Erythroblast (primary cell): ENCODE data around the gene STAC.

Experiments used
- DNase-seq, 2 experiments: peaks; one replicate each; lab custom pipeline; 2025; lab: John Stamatoyannopoulos, UW
- GATA1 ChIP-seq: IDR thresholded peaks from 2 replicates; pipeline ENCODE4 v1.6.1; 2011; ENCODE audit warnings: low read depth, mild to moderate bottlenecking, control low read depth, low read length, moderate library complexity
- POLR2A ChIP-seq: IDR thresholded peaks from 2 replicates; pipeline ENCODE4 v1.6.1; 2011; ENCODE audit warnings: mild to moderate bottlenecking, low read length

STAC gene, protein sequence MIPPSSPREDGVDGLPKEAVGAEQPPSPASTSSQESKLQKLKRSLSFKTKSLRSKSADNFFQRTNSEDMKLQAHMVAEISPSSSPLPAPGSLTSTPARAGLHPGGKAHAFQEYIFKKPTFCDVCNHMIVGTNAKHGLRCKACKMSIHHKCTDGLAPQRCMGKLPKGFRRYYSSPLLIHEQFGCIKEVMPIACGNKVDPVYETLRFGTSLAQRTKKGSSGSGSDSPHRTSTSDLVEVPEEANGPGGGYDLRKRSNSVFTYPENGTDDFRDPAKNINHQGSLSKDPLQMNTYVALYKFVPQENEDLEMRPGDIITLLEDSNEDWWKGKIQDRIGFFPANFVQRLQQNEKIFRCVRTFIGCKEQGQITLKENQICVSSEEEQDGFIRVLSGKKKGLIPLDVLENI

DNA sequence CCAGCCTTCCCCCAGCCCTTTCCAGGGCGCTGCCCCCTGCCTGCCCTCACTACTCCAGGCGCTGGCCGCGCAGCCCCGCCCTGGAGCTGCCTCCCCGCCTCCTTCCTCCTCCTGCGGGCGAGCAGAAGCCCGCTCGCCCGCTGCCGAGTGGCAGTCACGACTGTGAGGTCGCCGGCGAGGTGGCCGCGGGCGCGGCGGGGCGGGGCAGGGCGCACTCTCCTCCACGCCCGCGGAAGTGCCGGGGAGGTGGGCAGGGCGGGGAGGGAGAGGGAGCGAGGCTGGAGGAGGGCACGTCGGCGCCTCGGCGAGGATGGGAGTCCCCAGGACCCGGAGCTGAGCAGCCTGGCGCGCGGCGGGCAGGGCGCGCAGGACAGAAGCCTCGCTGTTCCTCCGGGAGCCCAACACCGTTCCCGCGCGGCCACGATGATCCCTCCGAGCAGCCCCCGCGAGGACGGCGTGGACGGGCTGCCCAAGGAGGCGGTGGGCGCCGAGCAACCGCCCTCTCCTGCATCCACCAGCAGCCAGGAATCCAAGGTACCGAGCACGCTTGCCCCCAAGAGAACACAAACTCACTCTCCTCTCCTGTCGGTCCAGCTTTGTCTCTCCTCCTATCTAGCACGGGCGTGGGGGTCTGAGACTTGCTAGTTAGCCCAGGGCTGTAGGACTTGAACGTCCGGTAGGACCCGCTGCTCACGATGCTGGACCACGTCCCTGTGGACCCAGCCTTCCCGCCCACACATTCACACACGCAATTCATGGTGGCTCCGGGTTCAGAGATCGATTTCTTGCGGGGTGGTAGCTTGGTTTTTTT is at the start of gene STAC:
STAC (plus strand) TSS at position 284 of the 811 bp plus-strand sequence; CDS start at position 424, 140 bp downstream.
- no peak for DNase-seq
- TF ChIP-seq POLR2A (no peak), GATA1 (no peak)

DNA sequence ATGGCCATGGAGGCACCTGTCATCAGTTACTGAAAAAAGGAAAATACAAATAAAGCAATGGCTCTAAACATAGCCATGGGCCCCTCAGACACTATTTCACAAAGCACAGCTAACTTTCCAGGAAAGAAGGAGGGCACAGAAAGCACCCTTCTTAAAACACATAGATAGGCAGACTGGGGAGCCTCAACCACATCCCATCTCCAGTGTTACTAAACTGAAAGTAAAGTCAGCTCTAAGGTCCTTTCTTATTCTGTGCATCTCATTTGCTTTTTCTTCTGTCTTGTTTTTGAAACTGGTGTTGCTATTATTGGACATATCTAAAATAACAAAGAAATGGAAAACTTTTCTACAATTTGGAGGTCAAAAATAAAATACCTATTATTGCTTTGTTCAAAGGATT is 48.2 kb upstream of the STAC start:
- no peak for DNase-seq
- TF ChIP-seq GATA1, result no peak
- no peak for TF ChIP-seq POLR2A

DNA sequence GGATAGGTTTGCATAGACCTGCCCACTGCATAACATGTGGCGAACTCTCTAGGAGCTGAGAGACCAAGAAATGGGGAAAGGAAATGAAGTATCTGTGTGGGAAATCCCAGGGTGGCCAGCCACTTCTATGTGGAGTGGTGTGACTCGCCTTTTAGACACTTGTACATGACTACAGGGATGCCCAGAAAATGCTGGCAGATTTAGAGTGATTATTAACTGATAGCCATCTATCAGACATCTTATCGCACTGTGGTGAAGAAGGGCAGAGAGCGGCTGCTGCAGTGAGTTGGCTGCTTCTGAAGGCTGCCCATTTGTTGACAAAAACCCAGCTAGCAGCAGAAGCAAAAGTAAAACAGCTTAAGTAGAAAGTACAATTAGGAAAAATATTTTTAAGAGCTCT is 18.1 kb upstream of the STAC start:
- TF ChIP-seq POLR2A (no peak), GATA1 (no peak)
- DNase-seq, result no peak

DNA sequence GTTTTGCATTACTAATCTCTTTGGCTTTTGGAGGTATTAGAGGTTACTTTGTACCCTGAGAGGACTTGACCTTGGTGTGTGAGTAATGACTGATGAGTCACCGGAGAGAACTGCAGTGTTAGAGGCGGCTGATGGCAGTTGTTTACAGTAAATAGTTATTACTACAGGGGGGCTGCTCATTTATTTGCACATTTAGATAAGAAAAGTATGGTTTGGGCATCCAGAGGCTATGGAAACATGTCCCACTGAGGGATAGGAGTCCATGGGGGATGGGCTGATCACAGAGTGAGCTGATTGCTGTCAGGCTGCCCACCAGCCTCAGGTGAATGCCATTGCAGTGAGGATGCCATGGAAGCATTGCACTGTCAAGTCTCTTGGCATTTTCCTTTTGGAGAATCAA is 17.3 kb upstream of the STAC start:
- TF ChIP-seq GATA1, result no peak
- TF ChIP-seq POLR2A, result no peak
- peak in 1 of 2 experiments; percentile 18 for DNase-seq

DNA sequence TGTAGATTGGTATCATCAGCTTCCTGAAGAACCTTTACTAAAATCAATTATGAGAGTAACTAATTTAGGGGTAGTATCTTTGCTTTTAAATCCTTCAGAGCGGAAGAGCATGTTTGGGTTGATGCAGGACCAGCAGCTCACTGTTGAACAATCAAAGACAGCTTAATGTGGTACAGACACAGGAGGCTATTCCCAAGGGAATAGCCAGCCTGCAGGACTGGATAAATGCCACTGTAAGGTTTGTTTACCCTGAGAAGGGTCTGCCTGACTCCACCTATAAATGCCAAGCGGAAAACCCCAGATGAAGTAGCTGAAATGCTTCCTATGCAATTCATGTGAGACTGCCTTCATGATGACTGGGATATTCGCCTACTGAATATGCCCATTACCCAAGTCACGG is 16.0 kb upstream of the STAC start:
- TF ChIP-seq POLR2A (no peak), GATA1 (no peak)
- no peak for DNase-seq

DNA sequence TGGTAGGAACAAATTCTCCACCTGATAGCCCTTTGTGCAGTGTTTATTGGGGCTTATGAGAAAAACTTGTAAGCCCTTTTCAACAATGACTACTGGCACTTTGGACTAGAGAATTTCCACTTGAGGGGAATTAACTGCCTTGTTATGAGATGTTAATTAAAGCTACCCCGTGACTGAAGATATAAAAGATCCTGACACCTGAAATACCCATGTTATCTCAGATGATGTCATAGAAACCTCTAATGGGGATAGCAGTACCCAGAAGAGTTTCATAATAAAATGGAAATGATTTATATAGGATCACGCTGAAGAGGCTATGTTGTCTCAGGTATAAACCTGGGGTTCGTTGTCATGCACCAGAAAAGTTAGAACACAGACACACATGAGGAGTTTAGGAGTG is 14.5 kb upstream of the STAC start:
- no peak for DNase-seq
- no peak for TF ChIP-seq GATA1
- no peak for TF ChIP-seq POLR2A

DNA sequence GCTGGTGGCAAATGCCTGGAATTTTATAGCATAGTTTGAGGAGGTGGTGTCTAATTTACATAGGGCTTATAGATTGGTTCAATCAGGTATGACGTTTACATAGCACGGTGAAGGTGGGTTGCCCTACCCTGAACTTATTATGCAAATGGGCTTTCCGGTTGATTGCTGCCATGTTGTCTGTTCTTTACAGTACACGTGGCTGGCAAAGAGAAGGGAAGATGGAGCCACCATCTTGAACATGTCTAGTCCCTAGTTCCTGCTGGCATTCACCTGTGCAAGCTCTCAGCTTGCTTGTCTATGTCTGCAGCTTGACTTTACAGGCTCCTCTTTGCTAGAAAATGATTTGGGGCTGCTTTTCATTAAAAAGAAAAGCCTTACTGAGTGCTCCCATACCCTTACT is 14.0 kb upstream of the STAC start:
- DNase-seq, result no peak
- TF ChIP-seq POLR2A (no peak), GATA1 (no peak)

DNA sequence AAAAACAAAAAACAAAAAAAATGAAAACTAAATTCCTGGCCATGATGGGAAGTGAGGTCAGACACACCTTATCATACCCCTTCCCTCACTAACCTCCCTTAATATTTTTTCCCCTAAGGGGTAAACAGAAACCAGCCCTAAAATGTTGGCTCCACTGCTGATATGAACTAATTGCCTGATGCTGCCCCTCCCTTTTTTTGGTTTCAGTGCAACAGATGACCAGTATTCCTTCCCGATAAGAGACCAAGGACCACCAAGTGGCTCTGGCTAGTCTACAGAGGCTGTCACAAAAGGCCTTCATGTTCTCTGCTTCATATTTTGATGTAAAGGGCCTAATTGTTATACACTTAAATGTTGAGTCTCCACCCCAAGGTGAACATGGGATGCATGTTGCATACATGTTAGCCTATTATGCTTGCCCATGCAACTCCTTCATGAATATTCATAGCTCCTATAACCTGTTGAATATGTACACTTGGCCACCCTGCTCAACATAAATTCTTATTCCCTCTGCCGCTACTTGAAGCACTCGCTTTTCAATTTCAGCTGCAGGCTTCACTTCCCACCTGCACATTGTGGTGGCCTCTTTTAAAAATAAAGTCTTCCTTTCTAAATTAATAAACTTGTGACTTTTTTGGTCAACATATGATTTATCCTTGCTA is 12.3 kb upstream of the STAC start:
- no peak for DNase-seq
- no peak for TF ChIP-seq POLR2A
- no peak for TF ChIP-seq GATA1

DNA sequence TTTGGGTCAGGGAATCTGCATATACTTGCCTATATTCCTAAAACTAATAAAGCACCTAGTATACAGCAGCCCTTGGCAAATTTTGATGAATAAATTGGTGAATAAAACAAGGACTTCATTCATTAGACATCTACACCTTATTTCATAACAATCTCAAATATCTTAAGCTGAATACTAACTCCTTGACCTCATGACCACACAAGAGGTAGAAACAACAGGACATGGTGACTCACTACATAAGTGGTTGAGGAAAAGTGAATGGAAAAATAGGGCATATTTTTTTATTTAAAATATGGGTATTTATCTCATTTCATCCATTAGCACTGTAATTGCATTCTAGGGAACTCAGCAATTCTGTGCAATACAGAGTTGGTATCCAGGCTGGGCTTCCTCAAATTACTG is 7.8 kb upstream of the STAC start:
- no peak for DNase-seq
- TF ChIP-seq GATA1, result no peak
- no peak for TF ChIP-seq POLR2A

DNA sequence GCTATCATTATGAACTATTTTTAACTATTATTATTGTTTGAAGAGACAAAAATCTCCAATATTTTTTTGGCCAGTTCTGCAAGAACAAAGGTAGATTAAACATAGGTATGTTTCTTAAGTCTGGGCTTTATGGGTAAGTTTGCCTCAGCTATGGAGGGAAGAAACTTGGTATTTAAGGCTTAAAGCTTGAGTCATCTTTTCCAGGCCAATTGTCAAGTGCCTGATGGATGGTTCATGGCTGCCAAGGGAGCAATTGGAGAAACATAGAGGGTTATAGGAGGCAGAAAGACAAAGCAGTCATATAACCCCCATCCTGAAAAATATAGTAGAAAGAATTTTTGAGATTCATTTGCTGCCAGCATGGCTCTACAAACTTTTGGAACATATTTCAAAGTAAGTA is 7.2 kb upstream of the STAC start:
- no peak for TF ChIP-seq POLR2A
- DNase-seq, result no peak

DNA sequence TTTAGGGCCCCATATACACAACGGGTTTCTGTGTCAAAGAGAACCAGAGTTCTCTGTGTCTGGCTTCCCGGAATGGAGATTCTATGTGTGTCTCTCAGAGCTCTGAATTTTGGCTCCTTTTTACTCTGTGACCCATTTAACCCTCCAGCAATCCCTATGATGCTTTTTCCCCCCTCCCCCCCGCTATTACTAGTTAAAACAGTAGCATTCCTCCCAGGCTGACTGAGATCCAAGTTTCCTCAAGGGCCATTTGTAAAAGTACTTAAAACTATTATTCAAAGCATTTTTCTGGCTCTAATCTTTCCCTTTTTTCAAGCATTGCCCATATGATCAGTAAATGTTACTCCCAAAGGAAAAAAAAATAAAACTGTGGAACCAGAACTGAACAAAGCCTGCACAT is 6.6 kb upstream of the STAC start:
- DNase-seq, result no peak
- TF ChIP-seq GATA1 (no peak), POLR2A (no peak)

DNA sequence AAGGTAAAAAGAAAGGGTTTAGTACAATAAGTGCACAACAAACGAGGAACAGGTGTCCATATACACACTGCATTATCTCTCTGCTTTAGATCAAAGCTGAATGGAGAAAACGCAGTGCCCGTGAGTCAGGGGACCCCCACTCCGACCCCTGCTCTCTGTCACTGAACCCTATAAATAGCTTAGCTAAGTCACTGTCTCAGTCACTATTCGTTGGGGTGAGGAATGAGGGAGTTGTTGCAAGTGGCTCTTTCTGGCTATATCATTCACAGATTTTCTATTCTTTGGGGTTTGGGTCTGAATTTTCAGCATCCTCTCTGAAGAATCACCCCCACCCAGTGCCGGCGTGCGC is 458 bp upstream of the STAC start:
- TF ChIP-seq POLR2A, result no peak
- TF ChIP-seq GATA1, result no peak

DNA sequence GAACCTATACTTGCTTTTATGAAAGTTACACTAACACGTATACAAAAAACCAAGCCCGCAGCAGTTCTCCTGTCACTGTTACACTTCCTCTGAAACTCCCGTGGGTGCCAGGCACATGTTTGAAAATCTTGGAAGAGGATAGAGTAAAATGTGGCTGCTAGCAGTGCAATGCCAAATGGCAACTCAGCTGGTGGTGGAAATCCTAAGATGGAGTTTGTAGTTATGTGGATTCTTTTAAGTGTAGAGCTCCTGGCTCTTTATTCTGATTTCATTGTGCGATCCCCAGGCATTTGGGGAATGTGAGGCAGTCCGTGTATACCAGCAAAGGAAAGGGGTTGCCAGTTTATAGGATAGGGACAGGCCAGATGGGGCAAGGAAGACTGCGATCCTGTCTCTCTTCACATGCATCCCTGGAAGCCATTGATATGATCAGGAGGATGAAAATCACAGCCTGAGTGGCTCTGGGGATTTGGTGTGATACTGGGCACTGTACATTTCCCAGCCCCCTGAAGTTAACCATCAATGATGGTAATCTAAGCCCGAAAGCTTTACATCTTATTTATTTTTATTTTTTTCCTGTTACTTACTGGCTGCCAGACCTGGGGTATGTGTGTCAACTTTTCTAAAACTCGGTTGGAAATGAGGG is 1.1 kb downstream of the STAC start:
- TF ChIP-seq POLR2A (no peak), GATA1 (no peak)
- no peak for DNase-seq

More for the DNA sequence above, 458 bp upstream of the STAC start:
- DNase-seq, result no peak
